ENCODE data around the gene OTX1.

GRCh38 chr2:63101954-63102353 lies 51.3 kb downstream of the OTX1 start:
- TF ChIP-seq POLR2A (IDR thresholded peaks at IDR 0.05) (no peak), CTCF (IDR thresholded peaks at IDR 0.05 in 8 of 11, conservative IDR thresholded peaks at IDR 0.05 in 3 of 11) (no peak)

Measured in spleen (tissue), 7 donors.